ENCODE measurements around the gene MRTFA. TPM values are rescaled to one million over a fixed set of nuclear protein-coding genes. Genes with fewer than 3 reads are reported as not detected.

MRTFA gene
- total RNA-seq, 1 experiment from 2014 or later, result 10.5 TPM

- in situ Hi-C loops (cut with HindIII; ENCODE audit: low pct_unique_long_range_greater_than_20kb, low sequenced_read_pairs), result no loop called here
- DNase-seq (ENCODE audit: low read depth, low spot score), result no peak
Measured at GRCh38 chr22:40443732-40444131, 192.8 kb downstream of the MRTFA start.

- in situ Hi-C loops (cut with HindIII; ENCODE audit: low pct_unique_long_range_greater_than_20kb, low sequenced_read_pairs), result no loop called here
Measured at GRCh38 chr22:40441761-40442390, 194.6 kb downstream of the MRTFA start.

GRCh38 chr22:40436505-40437431 is 199.8 kb downstream of the MRTFA start:
- in situ Hi-C loops (cut with HindIII; ENCODE audit: low pct_unique_long_range_greater_than_20kb, low sequenced_read_pairs), result no loop called here
- peak; percentile 79 for DNase-seq (ENCODE audit: low read depth, low spot score)

More at GRCh38 chr22:40441761-40442390, 194.6 kb downstream of the MRTFA start:
- no peak for DNase-seq (ENCODE audit: low read depth, low spot score)

- in situ Hi-C loops (cut with HindIII; ENCODE audit: low pct_unique_long_range_greater_than_20kb, low sequenced_read_pairs), result no loop called here
- DNase-seq (ENCODE audit: low read depth, low spot score), result no peak
Measured at GRCh38 chr22:40434745-40435144, 201.8 kb downstream of the MRTFA start.

- in situ Hi-C loops (cut with HindIII; ENCODE audit: low pct_unique_long_range_greater_than_20kb, low sequenced_read_pairs), result no loop called here
- no peak for DNase-seq (ENCODE audit: low read depth, low spot score)
Measured at GRCh38 chr22:40434106-40434505, 202.4 kb downstream of the MRTFA start.

- no peak for DNase-seq (ENCODE audit: low read depth, low spot score)
- in situ Hi-C loops (cut with HindIII; ENCODE audit: low pct_unique_long_range_greater_than_20kb, low sequenced_read_pairs), result no loop called here
Measured at GRCh38 chr22:40433416-40434090, 203.0 kb downstream of the MRTFA start.

- in situ Hi-C loops (cut with HindIII; ENCODE audit: low pct_unique_long_range_greater_than_20kb, low sequenced_read_pairs), result no loop called here
- DNase-seq (ENCODE audit: low read depth, low spot score), result no peak
Measured at GRCh38 chr22:40432625-40433024, 203.9 kb downstream of the MRTFA start.

- in situ Hi-C loops (cut with HindIII; ENCODE audit: low pct_unique_long_range_greater_than_20kb, low sequenced_read_pairs), result no loop called here
- DNase-seq (ENCODE audit: low read depth, low spot score), result no peak
Measured at GRCh38 chr22:40432157-40432556, 204.4 kb downstream of the MRTFA start.

- in situ Hi-C loops (cut with HindIII; ENCODE audit: low pct_unique_long_range_greater_than_20kb, low sequenced_read_pairs), result no loop called here
Measured at GRCh38 chr22:40430991-40431390, 205.5 kb downstream of the MRTFA start.

GRCh38 chr22:40429481-40429880 is 207.0 kb downstream of the MRTFA start:
- in situ Hi-C loops (cut with HindIII; ENCODE audit: low pct_unique_long_range_greater_than_20kb, low sequenced_read_pairs), result no loop called here

More at GRCh38 chr22:40430991-40431390, 205.5 kb downstream of the MRTFA start:
- DNase-seq (ENCODE audit: low read depth, low spot score), result no peak

GRCh38 chr22:40428796-40429195 is 207.7 kb downstream of the MRTFA start:
- no peak for DNase-seq (ENCODE audit: low read depth, low spot score)
- in situ Hi-C loops (cut with HindIII; ENCODE audit: low pct_unique_long_range_greater_than_20kb, low sequenced_read_pairs), result no loop called here

More at GRCh38 chr22:40429481-40429880, 207.0 kb downstream of the MRTFA start:
- DNase-seq (ENCODE audit: low read depth, low spot score), result no peak

GRCh38 chr22:40426594-40427333 is 209.8 kb downstream of the MRTFA start:
- no peak for DNase-seq (ENCODE audit: low read depth, low spot score)

GRCh38 chr22:40425082-40425481 is 211.4 kb downstream of the MRTFA start:
- in situ Hi-C loops (cut with HindIII; ENCODE audit: low pct_unique_long_range_greater_than_20kb, low sequenced_read_pairs), result no loop called here
- DNase-seq (ENCODE audit: low read depth, low spot score), result no peak

More at GRCh38 chr22:40426594-40427333, 209.8 kb downstream of the MRTFA start:
- in situ Hi-C loops (cut with HindIII; ENCODE audit: low pct_unique_long_range_greater_than_20kb, low sequenced_read_pairs), result no loop called here

GRCh38 chr22:40423882-40424640 is 212.5 kb downstream of the MRTFA start:
- in situ Hi-C loops (cut with HindIII; ENCODE audit: low pct_unique_long_range_greater_than_20kb, low sequenced_read_pairs), result no loop called here
- no peak for DNase-seq (ENCODE audit: low read depth, low spot score)

- in situ Hi-C loops (cut with HindIII; ENCODE audit: low pct_unique_long_range_greater_than_20kb, low sequenced_read_pairs), result no loop called here
Measured at GRCh38 chr22:40423310-40423688, 213.2 kb downstream of the MRTFA start.

GRCh38 chr22:40422558-40423309 is 213.8 kb downstream of the MRTFA start:
- in situ Hi-C loops (cut with HindIII; ENCODE audit: low pct_unique_long_range_greater_than_20kb, low sequenced_read_pairs), result no loop called here
- no peak for DNase-seq (ENCODE audit: low read depth, low spot score)

More at GRCh38 chr22:40423310-40423688, 213.2 kb downstream of the MRTFA start:
- DNase-seq (ENCODE audit: low read depth, low spot score), result no peak

All from SK-MEL-5 (cell line).